T-helper 2 cell treated with Interferon-gamma antibody and Interleukin-4, amounts not matched to agents 100 ng/mL and 5 ng/mL, for 36 hours (primary cell): Measurements from ENCODE around the gene LRRC66. TPM values are rescaled to one million over a fixed set of nuclear protein-coding genes. Genes with fewer than 3 reads are reported as not detected.

ENCODE experiments used
- intact Hi-C: fragments of 100-400 bp; cut with micrococcal nuclease; formaldehyde crosslinking; loops from one replicate; pipeline ENCODE4 v1.15.1; 2023
- total RNA-seq: library from RNA; stranded (reverse); gene quantifications from 2 replicates; pipeline ENCODE4 v1.2.3, GENCODE V29; 2022

Gene LRRC66
- total RNA-seq, 1 donor from 2014 or later = 0.11 TPM

DNA sequence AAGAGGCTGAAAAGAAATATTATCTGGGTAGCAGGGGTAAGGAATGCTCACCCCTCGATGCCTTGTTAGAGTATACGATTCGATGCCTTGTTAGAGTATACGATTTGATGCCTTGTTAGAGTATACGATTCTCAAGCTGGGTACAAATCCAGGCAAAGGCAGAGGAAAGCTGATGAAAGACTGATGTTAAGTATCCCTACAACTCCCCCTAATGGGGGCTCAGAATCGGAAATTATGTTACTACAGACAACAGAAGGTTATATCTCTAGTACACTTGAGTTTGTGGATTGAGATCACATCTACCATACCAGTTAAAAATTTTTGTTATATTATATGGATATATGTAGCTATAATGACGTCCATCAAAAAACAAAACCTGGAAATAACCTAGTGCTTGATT lies 4.8 kb downstream of the LRRC66 start:
- intact Hi-C loops = no loop called here

DNA sequence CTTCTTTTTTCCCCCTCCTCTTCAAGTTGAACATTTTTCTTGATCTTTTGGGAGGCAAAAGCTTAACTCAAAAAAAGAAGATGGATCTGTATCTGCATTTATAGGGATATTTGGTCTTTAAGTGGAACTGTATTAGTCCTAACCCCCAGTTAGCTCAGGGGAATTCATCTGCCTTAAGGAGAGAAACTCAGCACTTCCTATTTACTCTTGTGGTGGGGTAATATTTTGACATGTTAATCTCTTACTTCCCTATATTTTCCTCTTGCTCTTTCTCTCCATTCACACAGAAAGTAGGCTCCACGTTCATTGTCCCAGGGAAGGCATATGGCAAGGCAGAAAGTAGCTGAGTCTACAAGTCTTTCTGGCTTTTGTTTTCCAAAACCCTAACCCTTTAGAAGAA lies 5.3 kb downstream of the LRRC66 start:
- intact Hi-C loops = no loop called here

DNA sequence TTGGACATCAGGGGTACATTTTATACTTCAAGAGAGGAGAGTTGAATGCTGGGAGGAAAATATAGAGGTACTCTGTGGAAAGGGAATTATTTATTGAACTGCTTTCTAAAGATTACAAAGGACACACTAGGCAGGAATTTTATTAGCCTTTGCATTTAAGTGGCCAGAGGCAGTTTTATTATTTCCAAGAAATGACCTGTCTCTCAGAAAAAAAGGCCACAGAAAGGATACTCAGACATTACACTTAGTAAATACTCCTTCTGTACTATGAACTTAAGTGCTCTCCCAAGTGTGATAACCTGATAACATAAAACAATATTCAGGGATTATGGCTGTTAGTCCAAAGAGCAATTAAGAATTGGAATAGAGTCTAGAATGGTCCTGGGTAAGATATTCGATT lies 7.5 kb downstream of the LRRC66 start:
- intact Hi-C loops = no loop called here

DNA sequence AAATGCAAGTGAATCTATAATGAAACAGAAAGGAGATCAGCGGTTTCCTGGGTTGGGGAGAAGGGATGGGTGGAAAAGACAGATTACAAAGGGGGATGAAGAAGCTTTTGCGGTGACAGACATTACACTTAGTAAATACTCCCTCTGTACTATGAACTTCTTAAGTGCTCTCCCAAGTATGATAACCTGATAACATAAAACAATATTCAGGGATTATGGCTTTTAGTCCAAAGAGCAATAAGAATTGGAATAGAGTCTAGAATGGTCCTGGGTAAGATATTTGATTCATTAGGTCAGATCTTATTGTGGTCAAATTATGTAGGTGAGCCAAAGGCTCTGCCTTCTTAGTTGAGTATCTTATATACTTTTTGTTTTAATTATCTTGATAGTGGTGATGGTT lies 9.2 kb downstream of the LRRC66 start:
- intact Hi-C loops = no loop called here

DNA sequence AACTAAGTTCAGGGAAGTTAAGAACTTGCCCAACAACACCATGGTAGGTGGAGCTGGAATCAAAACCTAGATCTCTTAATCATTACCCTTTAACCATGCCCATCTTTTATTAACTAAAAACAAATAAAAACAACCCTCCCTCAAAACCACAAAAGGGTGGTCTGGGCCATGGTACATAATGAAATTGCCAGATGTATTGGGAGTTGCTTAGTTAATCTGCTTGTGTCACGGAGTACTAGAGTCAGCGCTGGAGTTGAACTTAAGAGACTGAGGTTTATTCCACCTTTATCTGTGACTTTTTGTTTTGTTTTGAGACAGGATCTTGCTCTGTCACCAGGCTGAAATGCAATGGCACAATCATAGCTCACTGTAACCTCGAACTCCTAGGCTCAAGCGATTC lies 13.3 kb downstream of the LRRC66 start:
- intact Hi-C loops = no loop called here

DNA sequence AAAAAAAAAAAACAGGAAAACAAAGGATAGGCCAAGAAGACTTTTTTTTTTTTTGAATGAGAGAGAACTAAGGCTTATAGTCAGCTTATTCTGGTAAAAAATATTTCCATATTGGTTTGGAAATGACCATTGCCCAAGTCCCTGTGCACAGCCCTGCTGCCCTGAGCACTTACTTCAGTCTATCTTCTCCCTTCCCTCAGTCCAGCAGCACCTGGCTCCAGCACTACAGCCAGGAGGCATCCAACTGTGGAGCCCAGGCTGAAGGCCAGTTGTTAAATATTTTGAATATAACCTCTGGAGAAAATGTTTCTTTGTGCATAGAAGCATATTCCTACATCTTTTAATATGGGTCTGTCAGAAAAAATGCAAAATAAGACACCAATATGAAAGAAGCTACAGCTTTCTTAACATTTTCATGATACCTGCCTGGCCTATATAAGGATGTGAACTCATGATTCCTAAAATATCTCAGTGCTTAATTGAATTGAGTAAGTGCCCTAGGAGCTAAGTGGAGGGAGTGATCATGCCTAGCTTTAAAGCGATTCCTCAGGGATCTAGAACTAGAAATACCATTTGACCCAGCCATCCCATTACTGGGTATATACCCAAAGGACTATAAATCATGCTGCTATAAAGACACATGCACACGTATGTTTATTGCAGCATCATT lies 14.4 kb downstream of the LRRC66 start:
- intact Hi-C loops = no loop called here

DNA sequence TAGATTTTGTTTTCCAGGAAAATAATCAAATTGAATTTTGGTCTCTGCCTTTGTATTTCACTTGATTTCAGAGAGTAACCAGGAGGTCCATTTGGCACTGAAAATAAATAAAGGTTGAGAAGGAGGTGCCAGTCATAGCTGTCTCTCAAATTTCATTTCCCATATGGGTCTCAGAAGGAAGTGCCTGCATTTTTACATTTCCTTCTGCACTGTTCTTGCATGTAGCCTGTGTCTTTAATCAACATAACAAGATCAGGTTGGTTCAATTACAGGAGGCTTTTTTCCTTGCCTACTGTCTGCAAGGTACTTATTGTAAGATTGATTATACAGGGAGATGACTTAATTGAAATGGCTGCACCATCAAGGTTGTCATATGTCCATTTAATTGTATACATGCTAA lies 15.7 kb downstream of the LRRC66 start:
- intact Hi-C loops = no loop called here

DNA sequence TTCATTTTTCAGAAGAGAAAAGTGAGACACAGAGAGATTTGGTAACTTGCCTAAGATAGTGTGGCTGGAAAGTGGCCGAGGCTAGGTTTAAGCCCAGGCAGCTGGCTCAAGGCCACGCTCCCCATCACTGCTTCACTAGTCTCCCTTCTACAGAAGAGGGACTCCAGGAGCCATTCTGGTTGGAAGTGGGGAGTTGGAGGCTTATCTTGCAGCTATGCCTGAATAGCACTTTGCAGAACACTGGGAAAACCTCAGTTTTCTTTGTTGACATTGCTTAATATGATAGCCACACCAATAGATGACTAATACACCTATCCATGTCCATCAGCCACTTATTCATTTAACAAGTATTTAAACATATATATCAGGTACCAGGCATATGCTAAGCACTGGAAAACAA lies 18.5 kb downstream of the LRRC66 start:
- intact Hi-C loops = no loop called here

DNA sequence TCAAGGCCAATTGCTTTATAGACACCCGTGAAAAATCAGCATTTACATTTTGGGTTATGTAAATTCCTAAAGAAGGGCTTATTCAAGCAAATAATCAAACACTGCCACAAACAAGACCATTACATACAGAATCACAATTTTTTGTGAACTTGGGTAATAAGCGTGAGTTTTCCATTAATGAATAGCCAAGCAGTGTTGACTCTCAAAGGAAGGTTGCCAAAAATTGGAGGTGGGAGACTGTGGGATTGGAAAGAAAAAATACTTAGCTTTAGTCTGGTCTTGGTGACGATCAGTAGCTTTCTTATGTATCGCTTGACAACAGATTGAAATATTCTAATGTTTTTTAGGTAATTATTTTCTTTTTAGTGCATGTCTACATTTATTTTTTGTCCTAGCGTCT lies 20.9 kb downstream of the LRRC66 start:
- intact Hi-C loops = no loop called here

DNA sequence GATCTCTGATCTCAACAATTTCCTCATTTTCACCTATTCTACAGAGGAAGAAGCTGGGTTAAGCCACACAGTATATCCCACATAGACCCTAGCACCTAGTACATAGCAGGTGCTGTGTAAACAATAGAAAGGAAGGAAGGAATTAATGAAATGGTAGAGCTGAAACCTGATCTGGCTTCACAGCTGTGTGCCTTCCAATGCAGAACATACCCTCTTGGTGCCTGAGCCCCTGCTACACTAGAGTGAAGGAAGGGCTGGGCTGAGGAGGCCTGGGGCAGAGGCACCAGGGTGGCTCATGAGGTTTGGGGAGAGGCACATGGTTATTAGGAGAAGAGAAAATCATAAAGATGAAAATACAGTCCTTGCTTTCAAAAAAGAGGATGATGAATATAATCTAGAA lies 21.3 kb downstream of the LRRC66 start:
- intact Hi-C loops = no loop called here

DNA sequence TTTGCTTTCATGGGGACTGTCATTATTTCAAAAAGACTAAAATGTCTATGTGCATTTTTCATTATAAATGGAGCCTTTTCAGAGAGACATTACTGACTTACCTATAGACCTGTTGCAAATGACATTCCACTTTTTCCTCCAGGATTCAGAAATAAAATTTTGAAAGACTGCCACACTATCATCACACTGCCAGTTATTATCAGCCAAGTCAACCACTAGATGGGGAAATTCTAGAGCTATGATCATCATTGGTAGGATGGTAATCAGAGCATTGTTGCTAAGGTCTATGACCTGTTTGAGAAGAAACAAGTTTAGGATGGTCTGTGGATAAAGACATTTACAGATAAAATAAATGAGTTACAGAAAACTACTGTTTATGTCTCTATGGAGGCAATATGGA lies 22.5 kb downstream of the LRRC66 start:
- intact Hi-C loops = no loop called here

DNA sequence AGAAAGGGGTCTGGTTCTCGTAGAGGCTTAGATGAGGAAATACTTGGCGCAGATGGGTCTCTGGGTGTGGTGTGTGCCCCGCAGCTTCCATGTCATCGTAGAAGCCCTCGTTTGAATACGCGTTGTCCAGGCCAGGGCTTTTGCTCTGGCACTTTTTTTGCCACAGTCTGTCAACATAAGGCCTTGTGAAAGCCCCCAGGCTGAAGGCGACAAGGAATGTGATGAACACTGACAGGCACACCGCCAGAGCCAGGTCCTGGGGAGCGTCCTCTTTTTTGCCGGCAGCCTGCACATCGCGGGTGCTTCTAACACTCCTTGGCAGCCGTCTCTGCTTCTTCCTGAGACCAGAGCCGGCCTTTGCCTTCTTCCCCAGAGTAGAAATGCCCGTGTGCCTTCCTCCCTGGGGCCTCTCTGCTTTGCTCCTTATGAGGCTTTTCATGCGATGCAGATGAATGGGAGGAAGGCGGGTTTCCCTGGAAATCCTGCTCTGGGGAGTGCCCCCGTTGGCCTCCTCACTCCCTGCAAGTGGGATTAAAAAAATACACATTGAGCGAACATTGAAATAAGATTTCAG lies 24.4 kb downstream of the LRRC66 start:
- intact Hi-C loops = no loop called here

DNA sequence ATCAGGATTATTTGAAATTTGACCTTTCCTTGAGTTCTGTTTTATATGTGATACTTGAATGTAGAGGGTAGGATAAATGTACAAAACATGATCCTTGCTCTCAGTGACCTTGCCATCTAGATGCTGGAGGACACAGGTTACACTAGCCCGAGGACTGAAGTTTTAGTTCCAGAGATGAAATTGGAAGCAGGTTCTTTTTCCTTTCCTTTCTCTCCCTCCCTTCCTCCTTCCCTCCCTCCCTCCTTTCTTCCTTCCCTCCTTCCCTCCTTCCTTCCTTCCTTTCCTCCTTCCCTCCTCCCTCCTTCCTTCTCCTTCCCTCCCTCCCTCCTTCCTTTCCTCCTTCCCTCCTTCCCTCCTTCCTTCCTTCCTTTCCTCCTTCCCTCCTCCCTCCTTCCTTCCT lies 54.3 kb downstream of the LRRC66 start:
- intact Hi-C loops = no loop called here

DNA sequence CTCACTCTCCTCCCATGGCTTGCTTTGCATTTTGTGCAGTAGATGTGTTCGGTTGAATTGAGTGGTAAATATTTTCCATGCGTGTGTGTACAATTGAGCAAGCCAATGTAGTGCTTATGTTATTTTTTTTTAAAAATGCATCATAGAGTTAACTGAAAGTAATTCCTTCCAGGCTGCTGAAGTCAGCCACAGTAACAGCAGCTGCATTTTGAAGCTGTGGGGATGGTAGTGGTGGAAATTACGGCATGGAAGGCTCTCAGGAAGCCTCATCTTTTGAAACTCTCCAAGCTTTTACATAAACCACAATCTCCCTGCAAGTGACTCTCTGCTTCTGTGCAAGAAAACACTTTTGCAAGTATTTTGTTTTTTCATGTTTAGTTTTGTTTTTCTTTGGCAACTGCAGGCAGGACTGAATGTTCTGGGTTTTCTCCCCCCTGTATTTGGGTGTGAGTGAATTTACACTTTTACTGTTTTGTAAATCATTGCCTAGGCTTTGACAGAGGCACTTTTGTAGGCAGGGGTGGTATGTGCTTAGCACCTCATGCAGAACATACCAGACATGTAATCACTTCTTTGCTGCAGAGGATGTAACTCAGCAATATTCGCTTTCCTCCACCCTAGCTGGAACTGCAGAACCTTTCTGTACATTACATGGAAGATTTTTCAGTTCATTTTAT lies 56.2 kb downstream of the LRRC66 start:
- intact Hi-C loops = no loop called here

DNA sequence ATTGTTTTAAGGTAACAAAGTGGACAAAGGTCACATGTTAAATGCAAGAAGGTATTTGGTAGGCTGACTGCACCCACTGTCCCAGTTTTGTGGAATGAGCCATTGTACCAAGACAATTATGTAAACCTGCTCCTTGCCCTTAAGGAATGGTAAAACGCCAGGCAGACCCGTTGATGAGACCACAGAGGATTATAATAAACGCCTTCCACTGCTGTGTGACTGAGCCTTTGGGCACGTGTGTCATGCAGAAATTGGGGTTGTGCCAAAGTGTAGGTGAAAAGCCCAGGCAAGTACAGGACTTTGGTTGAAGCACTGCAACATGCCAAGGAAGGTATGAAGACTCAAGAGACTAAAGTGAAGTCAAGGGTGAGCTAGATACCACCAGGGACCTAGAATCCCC lies 59.7 kb downstream of the LRRC66 start:
- intact Hi-C loops = no loop called here

DNA sequence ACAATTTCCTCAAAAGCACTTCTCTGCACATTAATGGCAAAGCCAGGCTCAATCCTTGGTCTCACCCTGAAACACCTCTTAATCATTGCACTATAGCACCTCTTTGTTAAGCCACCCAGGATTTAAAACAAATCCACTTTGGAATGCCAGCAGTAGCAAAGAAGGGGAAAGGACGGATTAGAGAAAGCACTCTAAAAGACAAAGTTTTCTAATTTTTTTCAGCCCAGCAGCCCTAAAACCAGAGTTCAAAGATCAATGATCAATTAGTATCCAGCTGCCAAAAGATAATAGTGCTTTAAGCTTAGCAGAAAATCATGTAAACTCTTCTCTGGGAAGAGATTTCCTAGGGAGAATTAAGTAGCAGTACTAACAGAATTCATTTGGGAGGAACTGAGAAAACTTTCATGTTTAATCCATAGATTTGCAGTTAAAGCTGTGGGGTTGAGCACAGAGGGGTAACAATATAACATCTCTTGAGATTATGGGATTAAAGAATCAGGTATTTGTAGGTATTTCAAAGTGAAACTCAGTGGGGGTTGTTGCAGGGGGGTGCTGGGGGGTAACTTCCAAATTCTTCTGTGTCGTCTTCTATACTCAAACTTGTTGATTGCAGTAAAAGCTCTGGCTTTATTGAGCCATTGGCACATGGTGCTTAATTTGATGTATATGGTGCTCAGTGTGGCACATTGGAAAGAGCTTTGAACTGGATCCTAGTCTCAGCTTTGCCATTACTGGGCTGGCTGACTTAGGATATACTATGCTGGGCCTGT lies 61.8 kb downstream of the LRRC66 start:
- intact Hi-C loops = no loop called here

Other genes with a start within 250 kb of the LRRC66 start
- gene DCUN1D4, start 177.2 kb downstream of the LRRC66 start, total RNA-seq = 26.8 and 31.5 TPM in 2 replicates
- gene SGCB, start 17.9 kb upstream of the LRRC66 start, total RNA-seq = 16.1 and 17.7 TPM in 2 replicates
- gene SPATA18, start 30.9 kb upstream of the LRRC66 start, total RNA-seq = 0.09 and 0.32 TPM in 2 replicates